NT2/D1 (cell line): ENCODE results near the gene CNTROB.
"Not testable (repeated sequence)": the region's sequence is repeated elsewhere in the genome, so short reads cannot be mapped to it uniquely, and the experiment has no call there.

Source experiments
- SUZ12 ChIP-seq: IDR thresholded peaks from 2 replicates; pipeline ENCODE4 v1.6.1; 2011; ENCODE audit not compliant: insufficient read length, insufficient read depth; ENCODE audit errors: extremely low read depth
- YY1 ChIP-seq: IDR thresholded peaks from 2 replicates; pipeline ENCODE4 v1.6.1; 2011; ENCODE audit not compliant: insufficient read length, insufficient read depth
- ZNF274 ChIP-seq: IDR thresholded peaks from 2 replicates; pipeline ENCODE4 v1.6.1; 2011; ENCODE audit warnings: mild to moderate bottlenecking, low read depth, low read length

- not testable (repeated sequence) for TF ChIP-seq ZNF274, YY1, SUZ12
Observed at GRCh38 chr17:7953266-7953665, 21.3 kb downstream of the CNTROB start.
